Body of pancreas (tissue), 4 donors: Measurements from ENCODE around the gene STK39.

ENCODE experiments used
- POLR2A ChIP-seq, 3 donors: fragments of 450-650 bp; IDR thresholded peaks; one replicate each; pipeline ENCODE4 v1.6.1; 2016; ENCODE audit warnings: antibody characterized with exemption in 3 of 3, mild to moderate bottlenecking in 2 of 3
- TF ChIP-seq, protein P1 (sequence below), 7 experiments: fragments of 450-650 bp in 4 of 7; fragments of 200-600 bp in 3 of 7; sonication (generic) in 3 of 7; IDR thresholded peaks; one replicate each; pipeline ENCODE4 v1.5.1; 2016 to 2019; ENCODE audit warnings: antibody characterized with exemption in 7 of 7

DNA sequence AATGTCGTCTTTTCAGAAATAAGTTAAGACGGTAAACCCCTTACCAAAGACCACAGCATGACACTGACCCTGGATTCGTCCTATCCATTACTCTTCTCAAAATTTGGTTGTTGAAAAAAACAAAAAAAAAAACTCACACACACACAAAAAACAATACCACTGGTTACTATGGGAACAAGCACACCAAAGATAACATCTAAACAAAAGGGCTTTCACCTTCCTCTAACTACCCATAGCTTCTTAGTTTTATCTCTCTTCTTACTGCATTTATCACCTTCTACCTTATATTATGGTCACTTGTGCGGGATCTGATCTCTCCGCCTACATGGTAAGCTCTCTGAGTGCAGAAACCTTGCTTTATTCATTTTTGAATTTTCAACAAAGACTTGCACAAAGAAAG lies 192.7 kb downstream of the STK39 start:
- TF ChIP-seq, protein P1, sequence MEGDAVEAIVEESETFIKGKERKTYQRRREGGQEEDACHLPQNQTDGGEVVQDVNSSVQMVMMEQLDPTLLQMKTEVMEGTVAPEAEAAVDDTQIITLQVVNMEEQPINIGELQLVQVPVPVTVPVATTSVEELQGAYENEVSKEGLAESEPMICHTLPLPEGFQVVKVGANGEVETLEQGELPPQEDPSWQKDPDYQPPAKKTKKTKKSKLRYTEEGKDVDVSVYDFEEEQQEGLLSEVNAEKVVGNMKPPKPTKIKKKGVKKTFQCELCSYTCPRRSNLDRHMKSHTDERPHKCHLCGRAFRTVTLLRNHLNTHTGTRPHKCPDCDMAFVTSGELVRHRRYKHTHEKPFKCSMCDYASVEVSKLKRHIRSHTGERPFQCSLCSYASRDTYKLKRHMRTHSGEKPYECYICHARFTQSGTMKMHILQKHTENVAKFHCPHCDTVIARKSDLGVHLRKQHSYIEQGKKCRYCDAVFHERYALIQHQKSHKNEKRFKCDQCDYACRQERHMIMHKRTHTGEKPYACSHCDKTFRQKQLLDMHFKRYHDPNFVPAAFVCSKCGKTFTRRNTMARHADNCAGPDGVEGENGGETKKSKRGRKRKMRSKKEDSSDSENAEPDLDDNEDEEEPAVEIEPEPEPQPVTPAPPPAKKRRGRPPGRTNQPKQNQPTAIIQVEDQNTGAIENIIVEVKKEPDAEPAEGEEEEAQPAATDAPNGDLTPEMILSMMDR (IDR thresholded peaks at IDR 0.05), result no peak
- no peak for TF ChIP-seq POLR2A (IDR thresholded peaks at IDR 0.05)
